Measurements from ENCODE around the gene JAK1.

JAK1 gene

DNA sequence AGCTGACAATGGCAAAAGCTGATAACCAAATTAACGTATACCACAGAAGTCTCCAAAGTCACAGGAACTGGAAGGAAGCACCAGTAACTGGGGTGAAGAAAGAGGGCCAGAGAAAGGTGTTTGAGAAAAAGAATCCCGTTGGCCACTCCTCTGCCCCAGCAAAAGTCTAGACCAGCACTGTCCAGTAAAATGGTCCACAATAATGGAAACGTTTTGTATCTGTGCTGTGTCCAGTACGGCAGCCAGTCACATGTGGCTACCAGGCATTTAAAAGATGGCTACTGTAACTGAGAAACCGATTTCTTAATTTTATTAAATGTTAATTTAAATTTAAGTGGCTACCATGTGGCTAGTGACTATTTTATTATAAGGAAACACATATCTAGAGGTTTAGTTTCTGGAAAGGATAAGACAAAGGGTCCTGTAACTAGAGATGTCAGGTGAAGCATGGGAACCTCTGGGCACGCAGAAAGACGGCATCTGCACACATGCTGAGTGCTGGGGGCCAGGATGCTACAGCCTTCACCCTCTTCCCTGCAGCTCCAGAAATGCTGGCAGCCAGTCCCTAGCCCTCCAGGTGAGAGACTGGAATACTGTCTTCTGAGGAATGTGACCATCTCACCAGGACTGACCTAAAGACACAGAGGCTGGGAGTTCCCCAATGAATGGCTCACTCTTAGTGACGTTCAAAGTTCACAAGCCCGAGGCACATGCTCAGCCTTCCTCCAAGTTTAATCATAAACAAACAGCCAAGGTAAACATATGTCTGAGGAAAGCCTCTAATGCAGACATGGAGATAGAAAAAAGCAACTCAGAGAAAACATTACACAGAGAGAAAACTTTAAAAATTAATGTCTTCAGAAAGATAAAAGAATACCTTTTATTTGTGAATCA lies 50.7 kb downstream of the JAK1 start:
- Histone ChIP-seq H3K27me3 (ENCODE audit: control insufficient read depth, insufficient read depth, low read length) (no peaks in the 10 kb centered on the region), H3K4me3 (ENCODE audit: low read length) (no peak overlapping the region), H3K4me1 (ENCODE audit: control insufficient read depth, low read depth, low read length) (peaks cover 14% of the 10 kb centered on the region), H3K27ac (ENCODE audit: low read length) (no peak overlapping the region), H3K9ac (ENCODE audit: low read length) (no peak overlapping the region), H3K36me3 (ENCODE audit: control insufficient read depth, low read depth, low read length) (no peaks in the 10 kb centered on the region), H3K9me3 (ENCODE audit: control insufficient read depth, low read depth, low read length) (no peaks in the 10 kb centered on the region)

DNA sequence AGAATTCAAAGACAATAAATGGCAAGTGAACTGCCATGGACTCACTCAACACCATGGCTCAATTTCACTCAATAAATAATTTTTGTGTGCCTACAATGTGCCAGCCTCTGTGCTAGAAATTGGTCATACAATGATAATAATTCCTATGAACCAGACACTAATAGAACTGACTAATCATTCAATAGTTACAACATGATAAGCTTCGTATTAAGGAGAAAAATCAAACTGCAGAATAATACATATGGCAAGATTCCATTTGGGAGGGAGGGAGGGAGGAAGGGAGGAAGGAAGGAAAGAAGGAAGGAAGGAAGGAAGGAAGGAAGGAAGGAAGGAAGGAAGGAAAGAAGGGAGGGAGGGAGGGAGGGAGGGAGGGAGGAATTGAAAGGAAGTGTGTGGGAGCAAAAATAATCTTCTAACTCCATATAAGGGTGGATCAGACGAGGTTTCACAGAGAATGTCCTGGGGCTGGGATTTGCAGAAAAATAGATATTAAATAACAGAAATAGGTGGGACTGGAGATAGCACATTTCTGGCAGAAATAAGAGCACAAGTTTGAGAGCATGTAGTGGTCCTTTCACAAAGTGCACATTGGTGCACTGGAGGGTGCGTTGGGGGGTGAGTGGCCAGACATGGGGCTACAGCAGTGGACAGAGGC lies 52.9 kb downstream of the JAK1 start:
- H3K9me3 ChIP-seq (ENCODE audit: control insufficient read depth, low read depth, low read length) = no peaks in the 10 kb centered on the region
- no peaks in the 10 kb centered on the region for H3K27me3 ChIP-seq (ENCODE audit: control insufficient read depth, insufficient read depth, low read length)
- no peak overlapping the region for H3K4me3 ChIP-seq (ENCODE audit: low read length)
- H3K36me3 ChIP-seq (ENCODE audit: control insufficient read depth, low read depth, low read length) = no peaks in the 10 kb centered on the region
- no peak overlapping the region for H3K27ac ChIP-seq (ENCODE audit: low read length)
- H3K4me1 ChIP-seq (ENCODE audit: control insufficient read depth, low read depth, low read length) = peaks cover 14% of the 10 kb centered on the region
- no peak overlapping the region for H3K9ac ChIP-seq (ENCODE audit: low read length)

DNA sequence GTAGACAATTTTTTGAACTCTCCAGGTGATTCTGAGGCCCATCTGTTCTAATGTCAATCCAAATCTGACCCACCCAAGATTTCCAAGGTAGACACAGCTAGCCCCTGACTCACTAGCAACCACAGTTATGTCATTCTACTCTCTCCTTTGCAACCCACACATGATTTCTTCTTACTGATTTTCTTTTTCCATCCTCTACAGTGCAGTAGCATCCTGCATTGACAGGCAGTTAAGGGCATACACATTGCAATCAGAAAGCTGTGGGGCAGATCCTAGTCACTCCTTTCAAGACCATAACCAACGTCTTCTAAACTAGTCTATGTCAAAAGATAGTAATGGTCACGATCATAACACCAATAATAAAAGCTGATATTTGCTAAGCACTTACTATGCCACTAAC lies 54.2 kb downstream of the JAK1 start:
- Histone ChIP-seq H3K9me3 (ENCODE audit: control insufficient read depth, low read depth, low read length) (no peaks in the 10 kb centered on the region), H3K9ac (ENCODE audit: low read length) (no peak overlapping the region), H3K4me1 (ENCODE audit: control insufficient read depth, low read depth, low read length) (peaks cover 9% of the 10 kb centered on the region), H3K27me3 (ENCODE audit: control insufficient read depth, insufficient read depth, low read length) (no peaks in the 10 kb centered on the region), H3K27ac (ENCODE audit: low read length) (no peak overlapping the region), H3K36me3 (ENCODE audit: control insufficient read depth, low read depth, low read length) (no peaks in the 10 kb centered on the region), H3K4me3 (ENCODE audit: low read length) (no peak overlapping the region)

DNA sequence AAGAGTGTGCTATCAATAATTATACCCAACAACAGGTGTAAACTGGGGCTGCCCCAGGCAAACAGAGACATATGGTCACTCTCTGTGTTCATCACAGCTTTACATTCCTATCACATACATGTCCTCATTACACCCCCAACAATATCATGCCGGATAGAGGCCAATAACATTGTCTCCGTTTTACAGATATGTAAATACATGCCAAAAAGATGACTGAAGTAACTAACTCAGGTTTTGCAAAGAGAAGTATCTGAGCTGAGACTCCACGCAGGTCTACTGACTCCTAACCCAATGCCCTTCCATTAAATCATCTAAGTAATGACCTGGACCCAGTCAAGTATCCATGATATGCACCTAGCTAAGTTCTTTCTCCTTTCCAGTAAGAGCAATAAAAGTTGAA lies 55.0 kb downstream of the JAK1 start:
- H3K4me1 ChIP-seq (ENCODE audit: control insufficient read depth, low read depth, low read length) = peaks cover 11% of the 10 kb centered on the region

DNA sequence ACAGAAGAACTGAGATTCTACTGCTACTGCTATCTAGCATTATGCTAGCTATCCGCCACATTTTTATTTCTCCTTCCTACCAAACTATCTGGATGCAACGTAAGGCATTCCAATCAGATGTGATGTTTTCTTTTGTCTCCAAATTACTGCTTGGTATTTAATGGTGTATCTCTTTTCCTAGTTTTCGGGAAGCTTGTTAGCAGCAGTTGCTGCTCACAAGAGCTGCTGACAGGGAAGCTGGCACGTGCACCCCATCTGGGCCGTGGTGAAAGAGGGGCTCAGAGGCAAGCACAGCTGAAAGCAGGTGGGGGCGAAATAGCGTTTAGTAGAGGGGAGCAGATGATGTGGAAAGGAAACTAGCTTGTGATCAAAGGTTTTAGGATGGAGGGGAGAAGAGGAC lies 57.3 kb downstream of the JAK1 start:
- no peak overlapping the region for H3K9ac ChIP-seq (ENCODE audit: low read length)
- H3K36me3 ChIP-seq (ENCODE audit: control insufficient read depth, low read depth, low read length) = no peaks in the 10 kb centered on the region
- H3K27me3 ChIP-seq (ENCODE audit: control insufficient read depth, insufficient read depth, low read length) = no peaks in the 10 kb centered on the region
- no peak overlapping the region for H3K4me3 ChIP-seq (ENCODE audit: low read length)
- no peak overlapping the region for H3K27ac ChIP-seq (ENCODE audit: low read length)
- H3K9me3 ChIP-seq (ENCODE audit: control insufficient read depth, low read depth, low read length) = no peaks in the 10 kb centered on the region
- peaks cover 6% of the 10 kb centered on the region for H3K4me1 ChIP-seq (ENCODE audit: control insufficient read depth, low read depth, low read length)

More for the DNA sequence above, 55.0 kb downstream of the JAK1 start:
- no peak overlapping the region for H3K4me3 ChIP-seq (ENCODE audit: low read length)
- no peak overlapping the region for H3K27ac ChIP-seq (ENCODE audit: low read length)
- no peaks in the 10 kb centered on the region for H3K9me3 ChIP-seq (ENCODE audit: control insufficient read depth, low read depth, low read length)
- no peaks in the 10 kb centered on the region for H3K36me3 ChIP-seq (ENCODE audit: control insufficient read depth, low read depth, low read length)
- H3K9ac ChIP-seq (ENCODE audit: low read length) = no peak overlapping the region
- H3K27me3 ChIP-seq (ENCODE audit: control insufficient read depth, insufficient read depth, low read length) = no peaks in the 10 kb centered on the region

DNA sequence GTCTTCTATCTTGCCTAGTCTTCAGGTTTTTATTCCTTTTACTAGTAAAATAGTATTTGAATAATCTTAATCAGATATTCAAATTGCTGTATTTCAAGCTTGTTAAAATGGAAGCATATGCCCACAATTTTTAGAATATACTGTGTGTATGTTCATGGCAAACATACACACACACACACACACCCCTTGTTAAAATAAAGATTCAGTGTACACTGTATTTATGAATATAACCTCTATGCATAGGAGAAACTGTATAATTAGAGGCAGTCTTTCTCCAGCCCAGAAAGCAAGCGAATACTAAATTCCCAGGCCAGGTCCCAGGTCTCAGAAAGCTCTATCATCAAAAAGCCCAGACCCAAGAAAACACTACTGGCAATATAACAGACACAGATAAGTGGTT lies 57.8 kb downstream of the JAK1 start:
- Histone ChIP-seq H3K27ac (ENCODE audit: low read length) (no peak overlapping the region), H3K4me1 (ENCODE audit: control insufficient read depth, low read depth, low read length) (peaks cover 6% of the 10 kb centered on the region), H3K9me3 (ENCODE audit: control insufficient read depth, low read depth, low read length) (no peaks in the 10 kb centered on the region), H3K4me3 (ENCODE audit: low read length) (no peak overlapping the region), H3K9ac (ENCODE audit: low read length) (no peak overlapping the region), H3K27me3 (ENCODE audit: control insufficient read depth, insufficient read depth, low read length) (no peaks in the 10 kb centered on the region), H3K36me3 (ENCODE audit: control insufficient read depth, low read depth, low read length) (no peaks in the 10 kb centered on the region)

DNA sequence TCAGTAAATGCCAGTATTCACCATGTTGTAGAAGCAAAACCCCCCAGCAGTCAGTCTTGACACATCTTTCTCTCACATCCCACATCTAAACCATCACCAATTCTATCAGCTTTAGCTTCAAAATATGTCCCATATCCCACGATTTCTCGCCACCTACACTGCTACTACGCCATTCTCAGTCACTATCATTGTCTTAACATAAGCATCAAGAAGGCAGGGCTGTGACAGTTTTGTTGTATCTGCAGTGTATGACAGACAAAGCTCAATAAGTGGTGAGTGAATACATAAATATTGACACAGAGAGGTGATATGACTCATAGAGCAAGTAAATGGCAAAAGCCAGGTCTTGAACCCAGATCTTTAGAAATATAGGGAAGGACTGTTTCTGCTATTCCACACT lies 59.9 kb downstream of the JAK1 start:
- no peaks in the 10 kb centered on the region for H3K27me3 ChIP-seq (ENCODE audit: control insufficient read depth, insufficient read depth, low read length)
- no peak overlapping the region for H3K4me3 ChIP-seq (ENCODE audit: low read length)
- peaks cover 6% of the 10 kb centered on the region for H3K4me1 ChIP-seq (ENCODE audit: control insufficient read depth, low read depth, low read length)
- no peak overlapping the region for H3K27ac ChIP-seq (ENCODE audit: low read length)
- H3K9me3 ChIP-seq (ENCODE audit: control insufficient read depth, low read depth, low read length) = no peaks in the 10 kb centered on the region
- no peaks in the 10 kb centered on the region for H3K36me3 ChIP-seq (ENCODE audit: control insufficient read depth, low read depth, low read length)
- no peak overlapping the region for H3K9ac ChIP-seq (ENCODE audit: low read length)

DNA sequence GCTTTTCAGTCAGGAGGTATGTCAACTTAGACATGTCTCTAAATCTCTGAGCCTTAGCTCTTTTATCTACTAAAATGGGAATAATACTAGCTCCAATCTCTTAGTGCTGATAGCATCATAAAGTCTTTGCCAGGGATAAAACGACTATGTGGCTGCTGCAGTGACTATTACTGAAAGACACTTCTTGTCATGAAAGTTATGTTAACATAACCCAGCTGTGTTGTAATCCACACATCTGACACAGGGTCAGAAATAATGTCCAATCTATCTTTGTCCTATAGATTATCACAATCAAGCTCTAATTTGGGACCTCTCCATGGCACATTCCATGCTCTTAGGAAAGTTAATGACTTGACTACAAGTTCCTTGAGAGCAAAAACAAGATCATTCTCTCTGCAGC lies 62.8 kb downstream of the JAK1 start:
- no peak overlapping the region for H3K9ac ChIP-seq (ENCODE audit: low read length)
- peaks cover 8% of the 10 kb centered on the region for H3K4me1 ChIP-seq (ENCODE audit: control insufficient read depth, low read depth, low read length)
- H3K36me3 ChIP-seq (ENCODE audit: control insufficient read depth, low read depth, low read length) = no peaks in the 10 kb centered on the region

DNA sequence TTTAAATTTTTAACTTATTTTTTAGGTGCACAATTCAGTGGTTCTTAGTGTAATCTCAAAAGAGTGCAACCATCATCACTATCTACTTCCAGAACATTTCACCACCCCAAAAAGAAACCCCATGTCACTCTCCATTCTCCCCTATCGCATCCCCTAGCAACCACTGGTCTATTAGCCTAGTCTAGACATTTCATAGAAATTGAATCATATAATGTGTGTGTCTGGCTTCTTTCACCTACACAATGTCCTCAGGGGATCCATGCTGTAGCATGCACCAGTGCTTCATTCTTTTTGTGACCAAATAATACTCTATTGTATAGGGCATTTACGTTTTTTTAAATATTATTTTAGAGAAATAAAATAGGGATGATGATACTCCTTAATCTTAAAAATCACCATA lies 64.7 kb downstream of the JAK1 start:
- no peak overlapping the region for H3K27ac ChIP-seq (ENCODE audit: low read length)
- H3K4me1 ChIP-seq (ENCODE audit: control insufficient read depth, low read depth, low read length) = peaks cover 10% of the 10 kb centered on the region
- no peak overlapping the region for H3K4me3 ChIP-seq (ENCODE audit: low read length)
- no peaks in the 10 kb centered on the region for H3K27me3 ChIP-seq (ENCODE audit: control insufficient read depth, insufficient read depth, low read length)
- no peak overlapping the region for H3K9ac ChIP-seq (ENCODE audit: low read length)
- H3K9me3 ChIP-seq (ENCODE audit: control insufficient read depth, low read depth, low read length) = no peaks in the 10 kb centered on the region
- no peaks in the 10 kb centered on the region for H3K36me3 ChIP-seq (ENCODE audit: control insufficient read depth, low read depth, low read length)

More for the DNA sequence above, 62.8 kb downstream of the JAK1 start:
- Histone ChIP-seq H3K9me3 (ENCODE audit: control insufficient read depth, low read depth, low read length) (no peaks in the 10 kb centered on the region), H3K27ac (ENCODE audit: low read length) (no peak overlapping the region), H3K4me3 (ENCODE audit: low read length) (no peak overlapping the region), H3K27me3 (ENCODE audit: control insufficient read depth, insufficient read depth, low read length) (no peaks in the 10 kb centered on the region)

DNA sequence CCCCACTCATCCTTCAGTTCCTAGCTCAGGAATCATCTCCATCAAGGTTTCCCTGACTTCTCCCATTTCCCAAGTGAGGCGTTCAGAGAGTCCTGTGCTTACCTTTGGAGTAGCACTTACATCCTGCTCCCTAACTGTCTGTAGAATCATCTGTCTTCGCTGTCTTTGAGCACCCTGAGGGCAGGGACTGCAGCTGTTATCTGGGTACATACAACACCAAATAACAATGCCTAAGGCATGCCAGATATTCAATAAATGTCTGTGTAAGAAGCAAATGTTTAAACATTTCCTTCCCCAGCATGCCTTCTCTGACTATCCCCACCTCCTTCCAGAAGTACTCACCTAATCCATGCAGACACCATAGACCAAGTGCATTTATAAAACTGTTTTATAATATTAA lies 65.4 kb downstream of the JAK1 start:
- Histone ChIP-seq H3K27me3 (ENCODE audit: control insufficient read depth, insufficient read depth, low read length) (no peaks in the 10 kb centered on the region), H3K9me3 (ENCODE audit: control insufficient read depth, low read depth, low read length) (no peaks in the 10 kb centered on the region), H3K36me3 (ENCODE audit: control insufficient read depth, low read depth, low read length) (no peaks in the 10 kb centered on the region), H3K4me3 (ENCODE audit: low read length) (no peak overlapping the region), H3K4me1 (ENCODE audit: control insufficient read depth, low read depth, low read length) (peaks cover 18% of the 10 kb centered on the region), H3K9ac (ENCODE audit: low read length) (no peak overlapping the region), H3K27ac (ENCODE audit: low read length) (no peak overlapping the region)

DNA sequence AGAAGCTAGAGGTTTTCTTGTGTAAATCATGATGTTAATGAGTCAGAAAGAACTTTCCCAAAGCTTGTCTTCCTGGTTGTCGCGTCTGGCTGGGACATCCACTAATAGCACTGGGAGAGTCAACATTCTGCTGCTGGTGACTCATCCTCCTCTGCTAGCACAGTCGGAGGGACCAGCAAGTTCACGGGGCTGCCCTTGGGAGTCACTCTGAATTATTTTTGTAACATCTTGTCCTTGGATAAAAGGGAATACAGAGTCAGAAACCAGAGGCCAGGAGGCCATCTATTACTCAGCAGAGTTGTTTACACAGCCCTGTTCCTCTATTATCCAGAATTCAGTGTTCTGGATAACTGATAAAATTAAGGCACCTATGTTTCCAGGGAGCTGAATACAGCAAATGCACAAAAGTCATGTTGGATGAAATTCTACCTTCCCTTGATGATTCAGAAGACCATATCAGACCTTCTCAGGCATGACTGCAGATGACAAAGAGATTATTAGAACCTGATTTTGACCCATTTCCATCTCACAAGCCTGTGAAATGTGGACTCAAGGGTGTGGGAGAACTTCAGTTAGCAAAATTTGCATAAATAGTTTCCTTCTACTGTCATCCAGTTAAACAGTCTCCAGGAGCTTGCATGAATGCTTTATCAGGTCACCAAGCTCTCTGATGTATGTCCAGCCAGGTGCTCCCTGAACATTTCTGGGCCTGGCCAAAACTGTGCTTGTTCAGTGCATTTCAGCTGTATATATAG lies 68.1 kb downstream of the JAK1 start:
- no peaks in the 10 kb centered on the region for H3K9me3 ChIP-seq (ENCODE audit: control insufficient read depth, low read depth, low read length)
- H3K9ac ChIP-seq (ENCODE audit: low read length) = no peak overlapping the region
- peaks cover 22% of the 10 kb centered on the region for H3K4me1 ChIP-seq (ENCODE audit: control insufficient read depth, low read depth, low read length)
- H3K36me3 ChIP-seq (ENCODE audit: control insufficient read depth, low read depth, low read length) = no peaks in the 10 kb centered on the region
- H3K27me3 ChIP-seq (ENCODE audit: control insufficient read depth, insufficient read depth, low read length) = no peaks in the 10 kb centered on the region
- no peak overlapping the region for H3K27ac ChIP-seq (ENCODE audit: low read length)
- no peak overlapping the region for H3K4me3 ChIP-seq (ENCODE audit: low read length)
